HG03378 (cell line): ENCODE data around the gene ROR1.
"Not testable (repeated sequence)": the region's sequence is repeated elsewhere in the genome, so short reads cannot be mapped to it uniquely, and the experiment has no call there.

Experiments used
- ATAC-seq: cut with Tn5 transposase; IDR thresholded peaks from one replicate; pipeline ENCODE4 v1.9.1; 2021; ENCODE audit warnings: mild to moderate bottlenecking, moderate library complexity; ENCODE audit not compliant: unreplicated experiment

ROR1 gene

GRCh38 chr1:64080941-64081562 is 307.2 kb downstream of the ROR1 start:
- no peak for ATAC-seq

- ATAC-seq, result no peak
Measured at GRCh38 chr1:64082459-64082858, 308.6 kb downstream of the ROR1 start.

GRCh38 chr1:64084451-64084850 is 310.6 kb downstream of the ROR1 start:
- no peak for ATAC-seq

GRCh38 chr1:64087768-64088167 is 314.0 kb downstream of the ROR1 start:
- ATAC-seq, result no peak

GRCh38 chr1:64090436-64090835 is 316.6 kb downstream of the ROR1 start:
- no peak for ATAC-seq

GRCh38 chr1:64092851-64093371 is 319.1 kb downstream of the ROR1 start:
- ATAC-seq, result no peak

GRCh38 chr1:64093941-64094340 is 320.1 kb downstream of the ROR1 start:
- ATAC-seq, result no peak

GRCh38 chr1:64095832-64096231 is 322.0 kb downstream of the ROR1 start:
- ATAC-seq, result no peak

GRCh38 chr1:64097859-64098258 is 324.0 kb downstream of the ROR1 start:
- no peak for ATAC-seq

GRCh38 chr1:64098436-64098835 is 324.6 kb downstream of the ROR1 start:
- no peak for ATAC-seq

- no peak for ATAC-seq
Measured at GRCh38 chr1:64098846-64099582, 325.2 kb downstream of the ROR1 start.

GRCh38 chr1:64100791-64101190 is 327.0 kb downstream of the ROR1 start:
- ATAC-seq, result no peak

- not testable (repeated sequence) for ATAC-seq
Measured at GRCh38 chr1:64104585-64104984, 330.8 kb downstream of the ROR1 start.

- no peak for ATAC-seq
Measured at GRCh38 chr1:64107118-64107519, 333.3 kb downstream of the ROR1 start.

GRCh38 chr1:64107632-64108031 is 333.8 kb downstream of the ROR1 start:
- ATAC-seq, result no peak

GRCh38 chr1:64110924-64111777 is 337.3 kb downstream of the ROR1 start:
- no peak for ATAC-seq

- no peak for ATAC-seq
Measured at GRCh38 chr1:64111787-64112186, 338.0 kb downstream of the ROR1 start.

- no peak for ATAC-seq
Measured at GRCh38 chr1:64112281-64112680, 338.5 kb downstream of the ROR1 start.

GRCh38 chr1:64114012-64114525 is 340.3 kb downstream of the ROR1 start:
- no peak for ATAC-seq

- no peak for ATAC-seq
Measured at GRCh38 chr1:64116537-64116936, 342.7 kb downstream of the ROR1 start.

GRCh38 chr1:64117492-64117891 is 343.7 kb downstream of the ROR1 start:
- ATAC-seq, result no peak
